HEK293 (cell line): ENCODE data around the gene LINS1.
A peak's percentile ranks its signal among the peaks of the same experiment; 100 is the strongest.

ENCODE experiments used
- CTCF ChIP-seq: fragments of 450-650 bp; formaldehyde crosslinking; IDR thresholded peaks from 2 replicates; pipeline ENCODE4 v1.5.1; 2016; ENCODE audit warnings: missing biosample characterization, missing genetic modification characterization
- GLI2 ChIP-seq: fragments of 450-650 bp; formaldehyde crosslinking; IDR thresholded peaks from 2 replicates; pipeline ENCODE4; 2017; ENCODE audit warnings: missing biosample characterization, missing genetic modification characterization, low read depth, borderline replicate concordance
- HOXC10 ChIP-seq: sonication (generic); formaldehyde crosslinking; IDR thresholded peaks from 2 replicates; pipeline ENCODE4 v1.8.1; 2023; ENCODE audit warnings: mild to moderate bottlenecking, missing genetic modification reagents
- KLF7 ChIP-seq: fragments of 450-650 bp; formaldehyde crosslinking; IDR thresholded peaks from 2 replicates; pipeline ENCODE4 v1.5.1; 2016; ENCODE audit warnings: missing biosample characterization, missing genetic modification characterization, borderline replicate concordance
- MYNN ChIP-seq: fragments of 450-650 bp; formaldehyde crosslinking; IDR thresholded peaks from 2 replicates; pipeline ENCODE4 v1.5.1; 2016; ENCODE audit warnings: missing biosample characterization, missing genetic modification characterization, borderline replicate concordance
- MZF1 ChIP-seq: fragments of 450-650 bp; formaldehyde crosslinking; IDR thresholded peaks from 2 replicates; pipeline ENCODE4 v1.5.1; 2017; ENCODE audit warnings: missing biosample characterization, missing genetic modification characterization, borderline replicate concordance
- OSR2 ChIP-seq: fragments of 450-650 bp; formaldehyde crosslinking; IDR thresholded peaks from 2 replicates; pipeline ENCODE4 v1.5.1; 2016; ENCODE audit warnings: missing biosample characterization, missing genetic modification characterization
- PATZ1 ChIP-seq: fragments of 450-650 bp; formaldehyde crosslinking; IDR thresholded peaks from 2 replicates; pipeline ENCODE4 v1.5.1; 2016; ENCODE audit warnings: missing biosample characterization, missing genetic modification characterization
- PRDM1 ChIP-seq: fragments of 450-650 bp; formaldehyde crosslinking; IDR thresholded peaks from 2 replicates; pipeline ENCODE4; 2016; ENCODE audit warnings: missing biosample characterization, missing genetic modification characterization
- PRDM10 ChIP-seq: fragments of 450-650 bp; formaldehyde crosslinking; IDR thresholded peaks from 2 replicates; pipeline ENCODE4 v1.5.1; 2016; ENCODE audit warnings: missing biosample characterization, missing genetic modification characterization
- SALL2 ChIP-seq: fragments of 450-650 bp; formaldehyde crosslinking; IDR thresholded peaks from 2 replicates; pipeline ENCODE4 v1.5.0; 2017; ENCODE audit warnings: missing biosample characterization, mild to moderate bottlenecking, missing genetic modification characterization, borderline replicate concordance
- ZBTB11 ChIP-seq: fragments of 450-650 bp; formaldehyde crosslinking; conservative IDR thresholded peaks from 2 replicates; pipeline ENCODE4 v1.5.1; 2016; ENCODE audit warnings: low read depth, missing biosample characterization, missing genetic modification characterization
- ZBTB21 ChIP-seq: fragments of 450-650 bp; formaldehyde crosslinking; IDR thresholded peaks from 2 replicates; pipeline ENCODE4 v1.5.1; 2017; ENCODE audit warnings: missing biosample characterization, missing genetic modification characterization
- ZEB2 ChIP-seq: fragments of 450-650 bp; formaldehyde crosslinking; IDR thresholded peaks from 2 replicates; pipeline ENCODE4 v1.5.1; 2016; ENCODE audit warnings: missing biosample characterization, missing genetic modification characterization
- ZNF114 ChIP-seq: fragments of 450-650 bp; formaldehyde crosslinking; IDR thresholded peaks from 2 replicates; pipeline ENCODE4 v1.5.0; 2017; ENCODE audit warnings: missing biosample characterization, missing genetic modification characterization
- ZNF132 ChIP-seq: fragments of 450-650 bp; formaldehyde crosslinking; IDR thresholded peaks from 2 replicates; pipeline ENCODE4 v1.5.1; 2017; ENCODE audit warnings: missing biosample characterization, missing genetic modification characterization, borderline replicate concordance
- ZNF140 ChIP-seq: fragments of 450-650 bp; formaldehyde crosslinking; IDR thresholded peaks from 2 replicates; pipeline ENCODE4 v1.5.1; 2016; ENCODE audit warnings: missing biosample characterization, missing genetic modification characterization
- ZNF221 ChIP-seq: fragments of 450-650 bp; formaldehyde crosslinking; IDR thresholded peaks from 2 replicates; pipeline ENCODE4 v1.5.1; 2017; ENCODE audit warnings: missing biosample characterization, missing genetic modification characterization, borderline replicate concordance
- ZNF280C ChIP-seq: fragments of 450-650 bp; formaldehyde crosslinking; IDR thresholded peaks from 2 replicates; pipeline ENCODE4 v1.5.1; 2016; ENCODE audit warnings: missing biosample characterization, missing genetic modification characterization
- ZNF350 ChIP-seq: fragments of 450-650 bp; formaldehyde crosslinking; IDR thresholded peaks from 2 replicates; pipeline ENCODE4 v1.5.0; 2017; ENCODE audit warnings: missing biosample characterization, mild to moderate bottlenecking, missing genetic modification characterization
- ZNF362 ChIP-seq: fragments of 450-650 bp; formaldehyde crosslinking; IDR thresholded peaks from 2 replicates; pipeline ENCODE4 v1.5.1; 2016; ENCODE audit warnings: missing biosample characterization, missing genetic modification characterization
- ZNF449 ChIP-seq: fragments of 450-650 bp; formaldehyde crosslinking; IDR thresholded peaks from 2 replicates; pipeline ENCODE4 v1.5.1; 2017; ENCODE audit warnings: missing biosample characterization, mild to moderate bottlenecking, missing genetic modification characterization, moderate library complexity
- ZNF777 ChIP-seq: fragments of 450-650 bp; formaldehyde crosslinking; IDR thresholded peaks from 2 replicates; pipeline ENCODE4 v1.5.1; 2017; ENCODE audit warnings: missing biosample characterization, missing genetic modification characterization, borderline replicate concordance
- ZXDB ChIP-seq: fragments of 450-650 bp; formaldehyde crosslinking; IDR thresholded peaks from 2 replicates; pipeline ENCODE4 v1.5.1; 2016; ENCODE audit warnings: missing biosample characterization, missing genetic modification characterization

LINS1 gene

GRCh38 chr15:100601617-100602063 is 344 bp downstream of the LINS1 start (continued):
- no peak for TF ChIP-seq ZNF362 (tag by site-specific recombination)
- no peak; the same call in 1 of the 2 replicates for TF ChIP-seq MYNN (tag by site-specific recombination)
- TF ChIP-seq CTCF (tag by site-specific recombination), result no peak
- TF ChIP-seq PRDM10, result no peak
- TF ChIP-seq ZNF132, result no peak
- TF ChIP-seq SALL2 (tag by site-specific recombination), result no peak
- TF ChIP-seq PATZ1, result no peak
- TF ChIP-seq ZBTB21, result no peak
- TF ChIP-seq KLF7 (tag by site-specific recombination), result no peak
- TF ChIP-seq ZNF777 (tag by site-specific recombination), result no peak
- no peak; the same call in 1 of the 2 replicates for TF ChIP-seq ZEB2 (tag by site-specific recombination)
- no peak for TF ChIP-seq ZNF140 (tag by site-specific recombination)
- TF ChIP-seq ZNF350 (tag by site-specific recombination), result no peak
- no peak for TF ChIP-seq ZNF114 (tag by site-specific recombination)
- no peak for TF ChIP-seq ZNF221 (tag by site-specific recombination)
- no peak; the same call in 1 of the 2 replicates for TF ChIP-seq ZXDB (tag by site-specific recombination)
- no peak; the same call in 1 of the 2 replicates for TF ChIP-seq OSR2 (tag by site-specific recombination)
- TF ChIP-seq GLI2 (tag by site-specific recombination), result no peak
- no peak for TF ChIP-seq ZNF449
- TF ChIP-seq ZNF280C (tag by site-specific recombination), result no peak
- no peak for TF ChIP-seq MZF1
- TF ChIP-seq ZBTB11, result 0 out of 2 replicates have a peak, but pooled peaks have one; percentile 47
- TF ChIP-seq HOXC10, result no peak
- no peak for TF ChIP-seq PRDM1 (tag by site-specific recombination)
